Activated T-helper 17 cell treated with anti-CD3 and anti-CD28 coated beads, Interleukin-2, amount 50 U/mL, for 72 hours (primary cell): ENCODE results near the gene IGFL1. TPM values are rescaled to one million over a fixed set of nuclear protein-coding genes. Genes with fewer than 3 reads are reported as not detected.
A peak's percentile ranks its signal among the peaks of the same experiment; 100 is the strongest.
"Not testable (repeated sequence)": the region's sequence is repeated elsewhere in the genome, so short reads cannot be mapped to it uniquely, and the experiment has no call there.

ENCODE experiments used
- ATAC-seq: fragments of 150-1000 bp; cut with Tn5 transposase; replicated peaks from 2 replicates; pipeline ENCODE4 v1.10.0; 2021; ENCODE audit warnings: mild to moderate bottlenecking, moderate library complexity
- H3K27ac Mint-ChIP-seq: one replicate; pipeline ENCODE4 v1.8.0; 2022; ENCODE audit warnings: mixed read lengths
- H3K27me3 Mint-ChIP-seq: one replicate; pipeline ENCODE4 v1.8.0; 2022; ENCODE audit warnings: mixed read lengths
- H3K36me3 Mint-ChIP-seq: one replicate; pipeline ENCODE4 v1.8.0; 2022; ENCODE audit warnings: low read depth, mild to moderate bottlenecking, mixed read lengths
- H3K4me1 Mint-ChIP-seq: one replicate; pipeline ENCODE4 v1.8.0; 2022; ENCODE audit warnings: mixed read lengths
- H3K4me3 Mint-ChIP-seq: one replicate; pipeline ENCODE4 v1.8.0; 2022; ENCODE audit warnings: mild to moderate bottlenecking, mixed read lengths
- H3K9me3 Mint-ChIP-seq: one replicate; pipeline ENCODE4 v1.8.0; 2022; ENCODE audit warnings: mixed read lengths
- total RNA-seq, 2 donors: library from RNA; stranded (reverse); gene quantifications; one replicate each; pipeline ENCODE4 v1.2.3, GENCODE V29; 2022

IGFL1 gene
- total RNA-seq, 2 donors from 2014 or later = not detected

DNA sequence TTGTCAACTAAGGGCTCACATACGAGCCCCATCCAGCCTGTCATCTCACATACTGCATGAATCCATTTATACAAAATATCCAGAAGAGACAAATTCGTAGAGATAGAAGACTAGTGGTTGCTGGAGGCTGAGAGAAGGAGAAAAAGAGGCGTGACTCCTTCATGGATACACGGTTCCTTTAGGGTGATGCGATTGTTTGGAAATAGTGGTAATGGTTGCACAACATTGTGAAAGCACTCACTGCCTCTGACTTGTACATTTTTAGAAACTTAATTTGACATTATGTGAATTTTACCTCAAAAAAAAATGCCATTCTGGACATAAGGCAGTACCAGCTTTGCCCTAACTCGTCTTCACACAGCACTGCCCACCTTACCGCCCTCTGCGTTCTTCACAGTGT, 27.3 kb downstream of the IGFL1 start:
- Mint-ChIP-seq H3K27me3 (peaks cover 30% of the 10 kb centered on the region), H3K4me1 (no peaks in the 10 kb centered on the region), H3K9me3 (no peaks in the 10 kb centered on the region), H3K36me3 (no peaks in the 10 kb centered on the region), H3K4me3 (no peak overlapping the region), H3K27ac (no peak overlapping the region)
- ATAC-seq = no peak

- H3K36me3 Mint-ChIP-seq, H3K4me3 Mint-ChIP-seq, H3K9me3 Mint-ChIP-seq, H3K27ac Mint-ChIP-seq, ATAC-seq, H3K4me1 Mint-ChIP-seq: not testable (repeated sequence)
- peaks cover 42% of the 10 kb centered on the region for H3K27me3 Mint-ChIP-seq
Measured at GRCh38 chr19:46261501-46261900, 32.0 kb downstream of the IGFL1 start.

DNA sequence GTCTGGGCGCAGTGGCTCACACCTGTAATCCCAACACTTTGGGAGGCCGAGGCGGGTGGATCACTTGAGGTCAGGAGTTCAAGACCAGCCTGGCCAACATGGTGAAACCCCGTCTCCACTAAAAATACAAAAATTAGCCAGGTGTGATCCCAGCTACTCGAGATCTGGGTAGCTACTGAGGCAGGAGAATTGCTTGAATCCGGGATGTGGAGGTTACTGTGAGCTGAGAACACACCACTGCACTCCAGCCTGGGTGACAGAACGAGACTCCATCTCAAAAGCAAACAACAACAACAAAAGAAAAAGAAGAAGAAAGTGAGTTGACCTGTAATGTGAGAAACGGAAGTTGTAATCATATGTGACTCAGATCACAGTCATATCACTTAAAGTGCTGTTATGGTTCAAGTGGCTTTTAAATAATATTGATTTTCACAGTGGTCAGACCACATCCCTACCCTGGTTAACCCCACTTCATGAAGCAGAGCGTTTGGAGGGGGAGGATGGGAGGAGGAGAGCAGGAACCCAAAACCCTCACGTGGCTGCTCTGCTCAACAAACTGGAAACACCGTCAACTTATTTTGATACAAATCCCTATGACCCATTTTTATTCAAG, 33.2 kb downstream of the IGFL1 start:
- peak; percentile 98 for ATAC-seq
- not testable (repeated sequence) for H3K4me1 Mint-ChIP-seq, H3K9me3 Mint-ChIP-seq, H3K36me3 Mint-ChIP-seq
- Mint-ChIP-seq H3K27ac (peak overlapping the region; percentile 87), H3K4me3 (peak overlapping the region; percentile 37), H3K27me3 (peaks cover 44% of the 10 kb centered on the region)

GRCh38 chr19:46264801-46265200, 35.3 kb downstream of the IGFL1 start:
- not testable (repeated sequence) for H3K4me1 Mint-ChIP-seq, ATAC-seq, H3K9me3 Mint-ChIP-seq, H3K36me3 Mint-ChIP-seq, H3K27ac Mint-ChIP-seq, H3K4me3 Mint-ChIP-seq
- peaks cover 52% of the 10 kb centered on the region for H3K27me3 Mint-ChIP-seq

DNA sequence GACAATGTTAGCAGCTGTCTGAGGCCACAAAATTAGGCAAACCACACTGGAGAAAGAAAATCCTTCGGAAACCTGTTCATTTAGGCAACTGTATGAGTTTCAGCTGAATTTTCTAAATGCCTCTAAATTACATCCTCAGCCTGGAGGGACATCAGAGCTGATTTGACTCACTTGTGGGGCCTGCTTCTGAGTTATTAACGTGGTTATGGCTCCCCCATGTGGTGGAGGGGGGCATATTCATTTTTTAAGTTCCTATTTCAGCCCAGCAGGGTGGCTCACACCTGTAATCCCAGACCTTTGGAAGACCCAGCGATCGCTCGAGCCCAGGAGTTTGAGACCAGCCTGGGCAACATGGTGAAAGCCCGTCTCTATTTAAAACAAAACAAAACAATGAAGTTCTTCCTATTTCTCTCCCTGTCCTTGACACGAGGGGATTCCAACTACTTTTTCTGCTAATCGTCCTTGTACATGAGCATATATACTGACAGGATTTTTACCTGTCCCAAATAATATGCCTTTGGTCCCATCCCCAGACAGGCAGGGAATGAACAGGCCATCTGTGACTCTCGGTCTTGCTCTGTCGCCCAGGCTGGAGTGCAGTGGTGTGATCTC, 35.8 kb downstream of the IGFL1 start:
- no peak overlapping the region for H3K27ac Mint-ChIP-seq
- H3K36me3 Mint-ChIP-seq = peaks cover 6% of the 10 kb centered on the region
- peaks cover 9% of the 10 kb centered on the region for H3K4me1 Mint-ChIP-seq
- peak; percentile 51 for ATAC-seq
- H3K27me3 Mint-ChIP-seq = peaks cover 51% of the 10 kb centered on the region
- H3K9me3 Mint-ChIP-seq = no peaks in the 10 kb centered on the region
- no peak overlapping the region for H3K4me3 Mint-ChIP-seq

DNA sequence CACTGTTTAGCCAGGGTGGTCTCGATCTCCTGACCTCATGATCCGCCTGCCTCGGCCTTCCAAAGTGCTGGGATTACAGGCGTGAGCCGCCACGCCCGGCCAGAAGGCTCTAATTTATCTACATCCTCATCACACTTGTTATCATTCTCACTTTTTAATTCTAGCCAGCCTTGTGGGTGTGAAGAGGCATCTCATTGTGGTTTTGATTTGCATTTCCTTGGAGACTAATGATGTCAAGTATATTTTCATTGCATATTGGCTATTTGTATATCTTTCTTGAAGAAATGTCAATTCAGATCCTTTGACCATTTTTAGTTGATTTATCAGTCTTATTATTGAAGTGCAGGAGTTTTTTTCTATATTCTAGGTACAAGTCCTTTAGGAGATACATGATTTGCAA, 39.6 kb downstream of the IGFL1 start:
- Mint-ChIP-seq H3K4me1 (no peaks in the 10 kb centered on the region), H3K27ac (no peak overlapping the region), H3K9me3 (no peaks in the 10 kb centered on the region), H3K27me3 (peaks cover 55% of the 10 kb centered on the region), H3K36me3 (no peaks in the 10 kb centered on the region), H3K4me3 (no peak overlapping the region)
- ATAC-seq = no peak

- Mint-ChIP-seq H3K9me3 (no peaks in the 10 kb centered on the region), H3K36me3 (no peaks in the 10 kb centered on the region), H3K27ac (no peak overlapping the region), H3K27me3 (peaks cover 49% of the 10 kb centered on the region), H3K4me3 (no peak overlapping the region), H3K4me1 (no peaks in the 10 kb centered on the region)
- ATAC-seq = no peak
Measured at GRCh38 chr19:46270521-46271256, 41.1 kb downstream of the IGFL1 start.

DNA sequence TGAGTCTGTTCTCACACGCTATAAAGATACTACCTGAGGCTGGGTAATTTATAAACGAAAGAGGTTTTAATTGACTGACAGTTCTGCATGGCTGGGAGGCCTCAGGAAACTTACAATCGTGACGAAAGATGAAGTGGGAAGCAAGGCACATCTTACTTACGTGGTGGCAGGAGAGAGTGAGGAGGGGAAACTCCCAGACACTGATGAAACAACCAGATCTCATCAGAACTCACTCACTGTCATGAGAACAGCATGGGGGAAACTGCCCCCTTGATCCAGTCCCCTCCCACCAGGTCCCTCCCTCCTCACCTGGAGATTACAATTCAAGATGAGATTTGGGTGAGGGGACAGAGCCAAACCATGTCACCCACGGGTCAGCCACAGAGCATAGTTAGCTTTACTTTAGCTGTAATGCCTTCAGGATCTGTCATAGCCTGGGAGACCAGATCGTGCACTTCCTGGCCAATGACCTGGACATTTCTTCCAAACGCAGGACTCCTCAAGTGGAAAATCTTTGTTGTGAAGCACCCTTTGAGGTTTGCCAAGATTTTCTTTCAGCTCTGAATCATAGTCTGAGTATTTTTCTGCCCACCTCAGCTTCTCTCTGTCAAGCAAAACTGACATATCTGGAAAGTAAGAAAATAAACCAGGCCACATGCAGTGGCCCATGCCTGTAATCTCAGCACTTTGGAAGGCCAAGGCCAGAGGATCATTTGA, 42.1 kb downstream of the IGFL1 start:
- Mint-ChIP-seq H3K9me3 (no peaks in the 10 kb centered on the region), H3K36me3 (no peaks in the 10 kb centered on the region), H3K27me3 (peaks cover 42% of the 10 kb centered on the region), H3K4me3 (no peak overlapping the region), H3K27ac (no peak overlapping the region), H3K4me1 (no peaks in the 10 kb centered on the region)
- peak; percentile 91 for ATAC-seq

- H3K27me3 Mint-ChIP-seq = peaks cover 38% of the 10 kb centered on the region
- H3K36me3 Mint-ChIP-seq, H3K27ac Mint-ChIP-seq, ATAC-seq, H3K9me3 Mint-ChIP-seq, H3K4me3 Mint-ChIP-seq, H3K4me1 Mint-ChIP-seq: not testable (repeated sequence)
Measured at GRCh38 chr19:46273931-46274330, 44.4 kb downstream of the IGFL1 start.

DNA sequence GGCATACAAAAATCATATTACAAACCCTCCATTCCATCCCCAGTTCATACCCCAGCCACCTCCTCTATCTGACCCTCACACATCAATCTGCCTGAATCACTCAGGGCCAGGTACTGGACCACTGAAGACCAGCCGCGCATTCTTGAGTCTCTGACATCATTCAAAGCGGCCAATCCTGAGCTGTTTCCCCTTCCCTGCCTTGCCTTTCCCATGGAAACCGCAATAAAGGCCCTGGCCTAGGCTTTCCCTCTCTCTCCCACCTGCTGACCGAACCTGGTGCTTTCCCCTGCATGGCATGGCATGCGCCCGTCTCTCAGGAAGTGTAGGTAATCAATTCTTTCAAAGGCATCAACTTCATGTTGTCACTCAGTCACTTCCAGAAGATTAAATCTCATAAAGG, 49.6 kb downstream of the IGFL1 start:
- Mint-ChIP-seq H3K4me1 (no peaks in the 10 kb centered on the region), H3K27me3 (peaks cover 22% of the 10 kb centered on the region)
- ATAC-seq = no peak

More for the DNA sequence above, 49.6 kb downstream of the IGFL1 start:
- Mint-ChIP-seq H3K36me3 (no peaks in the 10 kb centered on the region), H3K9me3 (no peaks in the 10 kb centered on the region), H3K4me3 (no peak overlapping the region), H3K27ac (no peak overlapping the region)

Other genes starting within 250 kb of the IGFL1 start
- gene CCDC61, start 234.3 kb upstream of the IGFL1 start, total RNA-seq = 10 to 100 TPM; 24.3 to 27.6 TPM
- not detected for gene PGLYRP1, start 206.7 kb upstream of the IGFL1 start, total RNA-seq
- gene IGFL4, start 188.7 kb upstream of the IGFL1 start, total RNA-seq = not detected
- gene IGFL3, start 105.1 kb upstream of the IGFL1 start, total RNA-seq = not detected
- gene IGFL2, start 81.5 kb upstream of the IGFL1 start, total RNA-seq = not detected
- gene HIF3A, start 67.3 kb downstream of the IGFL1 start, total RNA-seq = not detected
- 100 to 1,000 TPM in 1 of 2 donors, 10 to 100 TPM in 1; 60.0 to 127 TPM for gene PPP5C, start 117.3 kb downstream of the IGFL1 start, total RNA-seq
- not detected for gene CCDC8, start 183.8 kb downstream of the IGFL1 start, total RNA-seq
- gene PNMA8C, start 199.2 kb downstream of the IGFL1 start, total RNA-seq = not detected
- gene PNMA8A, start 241.8 kb downstream of the IGFL1 start, total RNA-seq = not detected